ENCODE results near the gene NGEF. TPM values are rescaled to one million over a fixed set of nuclear protein-coding genes. Genes with fewer than 3 reads are reported as not detected.

Gene NGEF
- total RNA-seq, 1 donor: 17.4 TPM

DNA sequence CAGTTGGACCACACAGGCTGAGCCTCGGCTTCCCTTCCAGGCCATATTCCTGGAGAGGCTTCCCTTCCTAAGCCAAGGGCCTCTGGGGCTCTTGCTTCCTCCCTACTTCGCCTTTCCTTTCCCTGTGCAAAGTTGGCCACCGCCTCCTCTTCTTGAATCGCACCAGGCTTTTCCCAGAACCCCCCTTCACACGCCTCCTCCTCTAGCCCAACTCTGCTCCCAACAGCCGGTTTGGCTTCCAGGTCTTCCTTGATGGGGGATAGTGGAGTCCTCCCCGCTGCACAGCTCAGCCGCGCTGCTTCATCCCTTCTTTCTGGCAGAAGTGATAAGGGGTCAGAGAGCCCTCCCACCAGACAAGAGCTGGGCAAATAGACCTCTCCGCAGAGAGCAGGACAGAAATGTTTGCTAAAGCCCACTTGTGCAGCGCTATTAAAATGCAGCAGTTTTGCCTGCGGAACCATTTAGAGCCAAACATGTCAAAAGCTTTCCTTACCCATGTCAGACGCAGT is 86.6 kb downstream of the NGEF start:
- peak; percentile 40 for DNase-seq (ENCODE audit: low read depth)
- peak overlapping the region; percentile 67 for H3K4me3 ChIP-seq (ENCODE audit: low read depth, low read length)
- TF ChIP-seq, protein P1, sequence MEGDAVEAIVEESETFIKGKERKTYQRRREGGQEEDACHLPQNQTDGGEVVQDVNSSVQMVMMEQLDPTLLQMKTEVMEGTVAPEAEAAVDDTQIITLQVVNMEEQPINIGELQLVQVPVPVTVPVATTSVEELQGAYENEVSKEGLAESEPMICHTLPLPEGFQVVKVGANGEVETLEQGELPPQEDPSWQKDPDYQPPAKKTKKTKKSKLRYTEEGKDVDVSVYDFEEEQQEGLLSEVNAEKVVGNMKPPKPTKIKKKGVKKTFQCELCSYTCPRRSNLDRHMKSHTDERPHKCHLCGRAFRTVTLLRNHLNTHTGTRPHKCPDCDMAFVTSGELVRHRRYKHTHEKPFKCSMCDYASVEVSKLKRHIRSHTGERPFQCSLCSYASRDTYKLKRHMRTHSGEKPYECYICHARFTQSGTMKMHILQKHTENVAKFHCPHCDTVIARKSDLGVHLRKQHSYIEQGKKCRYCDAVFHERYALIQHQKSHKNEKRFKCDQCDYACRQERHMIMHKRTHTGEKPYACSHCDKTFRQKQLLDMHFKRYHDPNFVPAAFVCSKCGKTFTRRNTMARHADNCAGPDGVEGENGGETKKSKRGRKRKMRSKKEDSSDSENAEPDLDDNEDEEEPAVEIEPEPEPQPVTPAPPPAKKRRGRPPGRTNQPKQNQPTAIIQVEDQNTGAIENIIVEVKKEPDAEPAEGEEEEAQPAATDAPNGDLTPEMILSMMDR (IDR thresholded peaks at IDR 0.05; ENCODE audit: insufficient read depth, low read length): no peak

DNA sequence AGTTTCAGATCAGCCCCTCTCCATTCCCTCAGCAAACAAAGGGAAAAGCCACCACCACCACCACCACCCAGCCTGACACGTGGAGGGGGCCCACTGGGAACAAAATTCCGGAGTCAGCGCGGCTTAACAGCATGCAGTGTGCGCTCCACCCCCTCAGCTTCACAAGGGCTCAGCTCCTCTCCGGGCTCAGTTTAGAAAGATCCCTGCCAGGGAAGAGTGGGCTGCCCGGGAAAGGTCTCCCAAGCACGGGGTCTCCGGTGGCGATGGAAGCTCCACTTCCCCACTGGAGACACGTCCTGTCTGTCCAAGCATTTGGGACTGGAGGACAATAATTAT is 87.3 kb downstream of the NGEF start:
- TF ChIP-seq, protein P1 (IDR thresholded peaks at IDR 0.05; ENCODE audit: insufficient read depth, low read length): no peak
- DNase-seq (ENCODE audit: low read depth): no peak
- H3K4me3 ChIP-seq (ENCODE audit: low read depth, low read length): no peak overlapping the region

DNA sequence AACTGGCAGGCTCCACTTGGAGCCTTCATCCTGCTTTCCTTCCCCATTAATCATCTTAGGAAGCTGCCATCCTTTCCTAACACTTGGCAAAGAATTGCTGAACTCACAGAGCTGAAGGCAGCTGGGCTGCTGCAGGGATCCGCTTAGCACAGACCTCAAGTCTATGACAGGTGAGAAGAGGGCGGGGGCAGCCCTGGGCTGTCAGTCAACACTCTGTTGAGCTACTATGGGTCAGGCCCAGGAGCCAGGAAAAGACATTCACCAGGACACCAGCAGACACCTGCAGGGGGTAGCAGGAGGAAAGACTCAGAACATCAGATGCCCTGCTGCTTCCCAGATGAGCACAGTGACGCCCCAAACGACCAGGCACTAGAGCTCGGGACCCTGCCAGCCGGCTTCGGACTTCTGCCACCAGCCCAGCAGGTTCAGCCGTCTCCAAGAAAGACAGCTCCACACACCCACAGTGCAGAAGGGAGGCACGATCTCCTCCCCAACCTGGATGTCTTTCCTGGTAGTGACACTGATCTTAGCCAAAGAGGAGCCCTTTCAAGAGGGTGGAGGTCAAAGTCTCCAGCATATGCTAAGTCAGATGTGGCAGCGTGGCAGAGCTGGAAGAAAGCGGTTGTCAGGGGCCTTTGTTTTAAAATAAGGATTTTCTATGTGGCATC is 87.8 kb downstream of the NGEF start:
- H3K4me3 ChIP-seq (ENCODE audit: low read depth, low read length): no peak overlapping the region
- no peak for DNase-seq (ENCODE audit: low read depth)
- TF ChIP-seq, protein P1 (IDR thresholded peaks at IDR 0.05; ENCODE audit: insufficient read depth, low read length): no peak

DNA sequence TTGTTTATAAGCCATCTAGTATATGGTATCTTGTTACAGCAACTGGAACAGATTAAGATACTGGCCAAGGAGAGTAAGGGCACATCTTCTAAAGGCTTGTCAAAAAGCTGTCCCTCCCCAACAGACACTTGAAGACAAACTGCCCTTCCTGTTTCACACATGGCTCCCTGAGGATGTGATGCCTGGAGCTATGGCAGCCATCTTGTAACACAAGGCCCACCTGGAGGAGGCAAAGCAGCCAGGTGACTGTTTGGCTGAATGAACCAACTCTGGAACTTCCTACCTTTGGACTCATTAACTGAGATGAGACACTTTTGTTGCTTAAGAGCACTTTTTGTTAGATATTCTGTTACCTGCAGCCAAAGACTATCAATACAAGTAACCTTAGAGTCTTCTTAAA is 88.6 kb downstream of the NGEF start:
- DNase-seq (ENCODE audit: low read depth): no peak
- TF ChIP-seq, protein P1 (IDR thresholded peaks at IDR 0.05; ENCODE audit: insufficient read depth, low read length): no peak
- no peak overlapping the region for H3K4me3 ChIP-seq (ENCODE audit: low read depth, low read length)

DNA sequence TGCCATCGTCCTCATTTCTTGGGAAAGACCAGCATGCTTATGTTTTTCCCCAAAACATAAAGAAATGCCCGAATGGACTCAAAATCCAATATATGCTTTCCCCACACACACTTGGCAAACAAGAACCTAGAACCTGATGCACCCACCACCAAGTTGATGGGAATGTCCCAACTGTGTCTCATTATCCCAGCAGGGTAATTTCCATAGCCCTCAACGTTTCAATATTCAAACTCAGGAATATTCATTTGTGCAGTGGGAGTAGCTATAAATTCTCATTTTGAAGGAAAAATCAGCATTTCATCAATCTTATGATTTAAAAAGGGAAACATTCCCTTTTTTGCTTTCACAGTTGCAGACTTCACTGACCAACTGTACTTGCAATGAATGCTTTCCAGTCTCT is 92.3 kb downstream of the NGEF start:
- H3K4me3 ChIP-seq (ENCODE audit: low read depth, low read length): no peak overlapping the region
- DNase-seq (ENCODE audit: low read depth): no peak
- TF ChIP-seq, protein P1 (IDR thresholded peaks at IDR 0.05; ENCODE audit: insufficient read depth, low read length): no peak

DNA sequence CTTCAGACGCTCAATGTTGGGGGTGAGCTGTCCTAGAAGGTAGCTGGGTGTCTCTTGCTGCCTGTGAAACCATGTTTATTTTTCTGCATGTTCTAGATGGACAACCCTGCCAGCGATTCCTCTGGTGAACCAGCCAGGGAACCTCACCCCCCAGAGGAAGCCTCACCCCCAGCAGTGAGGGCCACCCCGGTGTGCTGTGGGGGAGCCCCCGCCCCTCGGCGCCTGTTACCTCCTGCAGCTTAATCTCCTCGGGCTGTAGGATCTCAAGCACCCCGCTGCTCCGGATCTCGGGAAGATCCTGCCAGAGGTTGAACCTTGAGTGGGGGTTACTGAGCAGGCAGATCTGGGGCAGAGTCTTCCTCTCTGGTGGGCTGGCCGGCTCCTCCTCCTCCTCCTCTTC is 93.0 kb downstream of the NGEF start:
- no peak for DNase-seq (ENCODE audit: low read depth)
- H3K4me3 ChIP-seq (ENCODE audit: low read depth, low read length): no peak overlapping the region
- TF ChIP-seq, protein P1 (IDR thresholded peaks at IDR 0.05; ENCODE audit: insufficient read depth, low read length): no peak

DNA sequence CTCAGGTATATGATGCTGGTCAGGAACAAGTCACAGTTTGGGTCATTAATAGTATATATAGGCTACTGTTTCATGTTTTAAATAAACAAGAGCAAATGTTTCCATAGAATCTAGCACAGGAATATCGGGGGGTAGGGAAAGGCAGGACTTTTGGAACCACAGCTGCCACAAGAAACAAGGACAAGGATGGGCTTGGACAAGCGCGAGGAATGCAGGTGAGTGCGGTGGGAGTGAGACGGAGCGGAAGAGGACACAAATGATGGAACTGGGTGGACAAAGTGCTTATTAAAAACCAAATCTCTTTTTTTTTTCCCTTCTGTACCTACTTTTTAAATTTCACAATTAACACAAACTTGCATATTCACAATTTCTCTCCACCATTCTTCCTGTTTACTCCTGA is 93.9 kb downstream of the NGEF start:
- H3K4me3 ChIP-seq (ENCODE audit: low read depth, low read length): no peak overlapping the region
- TF ChIP-seq, protein P1 (IDR thresholded peaks at IDR 0.05; ENCODE audit: insufficient read depth, low read length): no peak
- no peak for DNase-seq (ENCODE audit: low read depth)
